ENCODE data around the gene BAAT.

Gene BAAT

GRCh38 chr9:101311758-101312420 lies 72.9 kb downstream of the BAAT start:
- DNase-seq = peak; percentile 97

- no peak for DNase-seq
Observed at GRCh38 chr9:101311191-101311590, 73.6 kb downstream of the BAAT start.

All from hematopoietic multipotent progenitor cell treated with erythropoietin and hydrocortisone succinate and interleukin-3 and kit ligand, for 6 days (in vitro differentiated cells).